Sciatic nerve (tissue), 2 donors: ENCODE results near the gene ABCG8. TPM values are rescaled to one million over a fixed set of nuclear protein-coding genes. Genes with fewer than 3 reads are reported as not detected.

Experiments
- ATAC-seq: fragments of 200-7000 bp; cut with Tn5 transposase; one replicate; pipeline ENCODE4 v1.9.1; 2020; ENCODE audit warnings: mild to moderate bottlenecking, moderate library complexity
- DNase-seq: peaks from one replicate; pipeline ENCODE4 v3.0.0-alpha.2; 2020; ENCODE audit warnings: low spot score
- intact Hi-C: fragments of 100-400 bp; cut with DNase I; formaldehyde crosslinking; loops from one replicate; pipeline ENCODE4 v1.14.2; 2022
- total RNA-seq: library from RNA; stranded (reverse); fragmentation: NEBNext Ultra II Directional; extraction: Animal tissue kit (Norgen Biotek cat#: 25700); gene quantifications from one replicate; pipeline ENCODE4 v1.2.1, GENCODE V29; 2021
- donor health status: DM: no; HTN: no; CAD: no.
- donor health status: DM: no; HTN: no; CAD: no.

Gene ABCG8
- total RNA-seq, 1 donor from 2014 or later: not detected

DNA sequence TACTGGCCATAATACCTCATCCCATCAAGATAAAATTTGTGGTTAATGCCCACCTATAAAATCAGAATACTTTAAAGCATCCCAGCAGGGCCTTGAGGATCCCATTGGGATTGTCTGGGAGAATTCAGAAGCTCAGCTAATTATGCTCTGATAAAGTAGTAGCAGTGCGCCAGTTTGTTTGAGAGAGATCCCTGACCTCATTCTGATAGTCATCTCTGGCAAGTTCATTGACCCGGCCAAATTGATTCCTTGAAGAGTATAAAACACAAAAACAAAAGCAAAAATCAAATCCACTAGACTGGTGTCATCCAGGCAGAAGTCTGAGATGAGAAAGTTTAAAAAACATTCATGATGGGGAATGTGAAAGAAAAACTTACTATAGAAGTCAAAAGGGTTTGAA, 14.3 kb upstream of the ABCG8 start:
- intact Hi-C loops: no loop called here
- DNase-seq (no peak), ATAC-seq (no peak)

DNA sequence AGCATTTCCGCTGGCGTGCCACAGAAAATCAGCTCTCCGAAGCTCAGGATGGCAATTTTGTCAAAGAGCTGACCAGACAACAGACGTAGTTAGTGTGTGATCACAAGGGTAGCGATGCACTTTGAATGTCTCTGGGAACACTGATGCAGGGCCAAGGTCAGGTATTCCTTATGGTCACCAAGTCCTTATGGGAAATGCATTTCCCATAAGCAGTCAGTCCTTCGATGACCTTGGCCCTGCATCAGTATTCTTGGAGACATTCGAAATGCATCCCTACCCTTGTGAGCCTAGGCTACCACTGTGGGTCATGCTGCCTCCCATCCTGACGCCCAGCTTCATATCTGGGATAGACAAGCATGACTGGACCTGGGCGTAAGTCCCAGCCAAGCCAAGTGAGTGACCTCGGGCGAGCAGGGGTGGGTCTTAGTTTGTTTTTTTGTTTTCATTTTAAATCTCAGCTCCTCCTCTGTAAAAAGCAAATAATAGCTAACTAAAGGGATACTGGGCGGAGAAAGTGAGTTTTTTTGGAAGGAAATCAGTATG, 13.7 kb upstream of the ABCG8 start:
- intact Hi-C loops: no loop called here
- no peak for DNase-seq
- no peak for ATAC-seq

DNA sequence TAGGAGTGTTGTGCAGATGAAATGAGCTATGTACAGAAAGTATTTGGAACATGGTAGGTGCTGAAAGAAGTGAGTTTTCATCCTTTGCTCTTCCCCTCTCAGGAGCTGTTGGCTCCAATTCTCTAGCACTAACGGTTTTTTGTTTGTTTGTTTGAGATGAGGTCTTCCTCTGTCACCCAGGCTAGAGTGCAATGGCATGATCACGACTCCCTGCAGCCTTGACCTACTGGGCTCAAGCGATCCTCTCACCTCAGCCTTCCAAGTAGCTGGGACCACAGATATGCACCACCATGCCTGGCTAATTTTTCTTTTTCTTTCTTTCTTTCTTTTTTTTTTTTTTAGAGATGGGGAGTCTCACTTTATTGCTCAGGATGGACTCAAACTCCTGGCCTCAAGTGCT, 12.9 kb upstream of the ABCG8 start:
- no peak for ATAC-seq
- DNase-seq: no peak
- intact Hi-C loops: no loop called here

DNA sequence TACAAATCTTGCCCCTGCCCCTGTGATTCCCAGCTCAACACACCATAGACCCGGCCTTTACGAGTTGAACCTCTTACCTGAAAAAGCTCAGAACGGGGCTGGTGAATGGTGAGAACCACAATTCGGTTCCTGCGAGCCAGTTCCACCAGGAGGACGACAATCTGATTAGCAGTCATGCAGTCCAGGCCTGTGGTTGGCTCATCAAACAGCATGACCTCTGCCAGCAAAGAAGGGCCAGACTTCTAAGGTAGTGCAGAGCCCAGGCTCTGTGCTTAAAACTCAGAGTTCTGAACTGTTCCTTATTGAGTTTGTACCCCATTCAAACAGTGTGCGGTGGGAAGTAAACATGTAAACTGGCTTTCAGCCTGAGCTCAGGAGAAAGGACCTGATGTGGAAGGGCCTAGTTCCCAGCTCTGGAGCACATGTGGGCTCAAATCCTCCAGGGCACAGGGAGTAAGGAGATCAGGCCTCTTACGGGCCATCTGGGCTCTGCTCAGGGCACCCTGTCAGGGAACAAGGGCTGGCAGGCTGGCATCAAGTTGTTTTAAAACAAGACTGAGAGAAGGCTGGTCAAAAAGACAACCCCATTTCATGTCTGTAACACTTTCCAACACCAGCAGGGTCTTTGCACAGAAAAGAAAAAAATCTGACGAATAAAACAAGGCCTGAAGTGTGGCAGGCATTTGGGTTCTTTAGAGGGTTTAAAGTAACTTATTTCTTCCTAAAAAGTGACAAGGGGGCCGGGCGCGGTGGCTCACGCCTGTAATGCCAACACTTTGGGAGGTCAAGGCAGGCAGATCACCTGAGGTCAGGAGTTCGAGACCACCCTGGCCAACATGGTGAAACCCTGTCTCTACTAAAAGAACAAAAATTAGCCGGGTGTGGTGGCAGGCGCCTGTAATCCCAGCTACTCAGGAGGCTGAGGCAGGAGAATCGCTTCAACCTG, 12.2 kb upstream of the ABCG8 start:
- no peak for DNase-seq
- ATAC-seq: no peak
- intact Hi-C loops: no loop called here

DNA sequence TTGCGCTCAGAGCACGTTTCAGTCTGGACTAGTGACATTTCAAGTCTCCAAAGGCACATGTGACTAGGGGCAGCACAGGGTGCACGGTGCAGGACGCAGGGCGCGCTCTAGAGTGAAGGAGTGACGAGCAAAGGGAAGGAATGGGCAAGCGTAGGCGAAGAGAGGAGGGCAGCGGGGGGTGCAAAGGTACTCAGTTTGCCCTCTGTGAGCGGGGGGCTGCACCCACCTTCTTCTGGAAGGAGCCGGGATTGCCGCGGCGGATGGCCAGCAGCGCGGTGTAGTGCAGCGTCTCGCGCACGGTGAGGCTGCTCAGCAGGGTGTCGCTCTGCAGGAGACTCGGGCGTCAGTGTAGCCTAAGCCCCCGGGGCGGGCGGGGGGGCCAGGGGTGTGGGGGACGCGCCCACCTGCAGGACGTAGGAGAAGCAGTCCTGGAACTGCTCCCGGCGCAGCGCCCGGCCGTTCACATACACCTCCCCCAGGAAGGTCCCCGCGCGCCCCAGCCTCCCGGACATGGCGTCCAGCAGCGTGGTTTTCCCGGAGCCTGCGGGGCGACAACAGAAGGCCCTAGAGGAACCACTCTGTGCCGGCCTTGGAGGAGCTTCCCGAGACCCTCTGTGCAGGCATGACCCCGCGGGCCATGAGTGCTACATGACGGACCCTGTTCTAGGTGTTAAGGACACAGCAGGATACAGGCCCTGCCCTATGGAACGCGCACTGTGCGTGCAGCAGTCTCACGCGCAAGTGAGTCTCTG, 7.1 kb upstream of the ABCG8 start:
- ATAC-seq (peak; percentile 30), DNase-seq (no peak)
- intact Hi-C loops: no loop called here

DNA sequence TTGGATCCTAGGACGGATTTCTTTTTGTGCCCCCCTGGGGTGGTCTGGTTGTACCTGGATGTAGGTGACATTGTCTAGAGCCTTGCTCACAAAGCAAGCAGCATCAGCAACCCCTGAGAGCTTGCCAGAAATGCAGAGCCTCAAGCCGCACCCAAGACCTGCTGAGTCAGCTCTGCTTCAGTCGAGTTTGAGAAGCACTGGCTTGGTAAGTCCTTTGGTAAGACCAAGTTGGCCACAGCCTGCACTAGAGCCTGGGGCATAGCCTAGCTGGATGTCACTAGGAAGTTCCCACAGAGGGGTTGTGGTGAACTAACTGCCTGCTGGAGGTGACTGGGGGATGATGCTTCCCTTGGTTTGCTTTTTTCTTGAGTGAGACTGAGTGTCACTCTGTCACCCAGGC, 6.3 kb upstream of the ABCG8 start:
- no peak for DNase-seq
- intact Hi-C loops: no loop called here

DNA sequence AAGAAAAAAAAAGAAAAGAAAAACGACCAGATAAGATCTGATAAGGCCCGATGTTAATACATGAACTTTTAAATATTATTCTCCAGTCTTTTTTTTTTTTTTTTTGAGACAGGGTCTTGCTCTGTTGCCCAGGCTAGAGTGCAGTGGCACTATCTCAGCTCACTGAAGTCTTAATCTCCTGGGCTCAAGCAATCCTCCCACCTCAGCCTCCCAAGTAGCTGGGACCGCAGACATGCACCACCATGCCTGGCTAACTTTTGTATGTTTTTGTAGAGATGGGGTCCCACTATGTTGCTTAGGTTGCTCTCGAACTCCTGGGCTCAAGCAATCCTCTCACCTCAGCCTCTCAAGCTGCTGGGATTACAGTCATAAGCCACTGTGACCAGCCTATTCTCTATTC, 1.7 kb upstream of the ABCG8 start:
- intact Hi-C loops: no loop called here
- DNase-seq (no peak), ATAC-seq (no peak)

More for the DNA sequence above, 6.3 kb upstream of the ABCG8 start:
- ATAC-seq: no peak

DNA sequence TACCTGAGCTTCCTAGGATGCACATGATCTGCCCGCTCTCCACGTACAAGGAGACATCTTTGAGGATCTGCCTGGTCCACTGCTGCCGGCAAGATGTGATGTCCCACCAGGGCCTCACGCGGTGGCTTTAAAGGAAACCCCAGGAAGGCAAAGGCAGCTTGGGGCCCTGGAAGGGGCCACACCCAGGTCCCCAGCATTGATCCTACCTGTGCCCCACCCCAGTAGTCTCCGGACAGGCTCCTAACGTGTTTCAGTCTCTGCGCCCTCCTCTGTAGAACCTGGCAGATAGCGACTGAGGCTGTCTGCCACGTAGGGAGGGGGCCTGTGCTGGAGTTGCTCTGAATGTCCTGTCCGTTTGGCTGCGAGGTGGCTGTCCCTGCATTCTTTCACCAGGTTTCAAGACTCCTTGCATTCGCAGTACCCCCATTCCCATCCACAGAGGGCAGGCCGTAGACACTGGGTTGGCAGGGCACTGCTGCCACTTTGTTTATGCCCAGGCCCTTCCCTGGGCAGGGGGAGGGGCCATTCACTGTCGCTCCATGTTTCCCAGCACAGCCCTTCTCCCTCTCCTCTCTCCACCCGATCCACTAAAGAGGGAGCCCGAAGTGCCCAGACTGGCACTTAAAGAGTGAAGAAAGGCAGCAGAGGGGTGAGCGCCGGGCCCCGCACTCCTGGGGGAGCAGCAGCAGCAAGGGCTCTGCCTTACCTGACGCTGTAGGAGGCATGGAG, 776 bp upstream of the ABCG8 start:
- ATAC-seq (no peak), DNase-seq (no peak)
- intact Hi-C loops: no loop called here

DNA sequence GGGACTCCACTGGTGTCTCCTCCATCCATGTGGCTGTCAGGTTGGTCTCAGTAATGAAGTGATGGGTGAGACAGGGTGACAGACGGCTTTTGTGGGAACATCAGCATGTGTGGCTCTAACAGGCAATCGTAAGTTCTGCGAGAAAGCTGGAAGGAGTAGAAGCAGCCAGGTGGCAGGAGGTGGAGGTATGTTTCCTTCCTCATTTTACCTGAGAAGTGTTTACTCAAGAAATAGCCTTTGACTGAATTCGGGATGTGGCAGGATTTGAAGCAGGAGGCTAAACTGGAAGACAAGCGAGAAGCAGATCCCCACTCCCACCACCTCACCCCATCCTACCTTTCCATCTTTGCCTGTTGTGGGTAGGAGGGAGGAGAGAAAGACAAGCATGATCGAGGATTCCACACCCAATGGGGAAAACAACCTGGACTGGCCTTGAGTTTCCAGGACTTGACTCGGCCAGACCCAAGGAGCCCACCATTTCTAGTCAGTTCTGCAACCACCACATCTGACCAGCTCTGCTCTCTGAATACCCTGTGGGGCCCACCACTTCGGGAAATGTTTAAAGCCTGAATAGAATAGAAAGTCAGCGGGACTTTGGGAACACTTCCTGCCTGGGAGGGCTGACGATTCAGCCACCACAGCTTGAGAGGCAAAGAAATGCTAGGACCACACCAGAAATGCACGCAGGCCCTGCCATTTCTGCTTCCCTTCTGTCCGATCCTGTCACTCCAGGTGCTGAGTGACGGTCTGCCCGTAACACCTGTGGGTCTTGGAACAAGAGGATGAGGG, 1.2 kb downstream of the ABCG8 start:
- DNase-seq (no peak), ATAC-seq (no peak)
- intact Hi-C loops: no loop called here

DNA sequence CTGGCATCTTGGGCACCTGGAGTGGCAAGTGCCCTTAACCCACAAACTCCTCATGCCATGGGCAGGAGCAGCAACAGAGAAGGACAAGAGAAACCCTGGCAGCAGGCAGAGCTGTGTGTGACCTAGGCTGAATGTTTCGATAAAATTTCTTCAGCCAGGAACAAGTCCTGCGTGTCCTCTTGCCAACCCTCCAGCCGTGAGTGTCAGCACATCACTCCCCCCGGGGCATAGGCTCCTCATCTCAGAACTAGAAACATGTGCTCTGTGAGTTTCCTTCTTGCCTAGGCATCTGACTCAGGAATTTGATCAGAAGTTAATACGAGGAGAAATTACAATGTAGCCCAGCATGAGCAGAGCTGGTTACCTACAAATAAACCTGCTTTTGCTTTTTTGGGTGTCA, 2.2 kb downstream of the ABCG8 start:
- intact Hi-C loops: no loop called here
- ATAC-seq: no peak
- no peak for DNase-seq

DNA sequence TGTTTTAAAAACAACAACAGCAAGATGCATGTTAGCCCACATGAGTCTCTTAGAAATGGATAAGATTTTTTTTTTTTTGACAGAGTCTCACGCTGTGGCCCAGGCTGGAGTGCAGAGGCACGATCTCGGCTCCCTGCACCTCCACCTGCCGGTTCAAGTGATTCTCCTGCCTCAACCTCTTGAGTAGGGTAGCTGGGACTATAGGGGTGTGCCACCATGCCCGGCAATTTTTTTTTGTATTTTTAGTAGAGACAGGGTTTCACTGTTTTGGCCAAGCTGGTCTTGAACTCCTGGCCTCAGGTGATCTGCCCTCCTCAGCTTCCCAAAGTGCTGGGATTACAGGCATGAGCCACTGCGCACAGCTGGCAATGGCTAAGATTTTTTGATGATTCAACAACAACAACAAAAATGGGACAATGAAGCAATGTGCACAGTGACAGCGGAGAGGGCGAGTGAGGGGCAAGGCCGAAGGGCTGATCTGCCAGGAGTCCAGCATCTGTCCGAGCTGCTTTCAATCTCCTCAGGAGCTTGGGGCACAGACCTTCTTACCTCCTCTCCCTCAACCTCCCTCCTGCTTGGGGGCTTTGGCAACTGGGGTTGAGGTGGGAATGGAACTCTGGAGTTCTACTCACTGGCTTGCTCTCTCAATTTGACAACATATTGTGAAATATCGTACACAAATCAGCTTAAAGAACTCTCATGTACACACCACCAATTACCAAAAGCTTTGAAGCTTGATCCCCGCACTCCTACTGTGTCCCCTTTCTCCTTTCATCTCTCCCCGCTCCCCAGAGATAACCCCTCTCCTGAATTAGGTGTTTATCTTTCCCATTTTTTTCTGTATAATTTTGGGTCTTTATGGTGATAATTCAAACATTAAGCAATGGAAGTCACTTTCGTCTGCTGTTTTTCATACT, 3.4 kb downstream of the ABCG8 start:
- intact Hi-C loops: no loop called here
- DNase-seq (no peak), ATAC-seq (no peak)

DNA sequence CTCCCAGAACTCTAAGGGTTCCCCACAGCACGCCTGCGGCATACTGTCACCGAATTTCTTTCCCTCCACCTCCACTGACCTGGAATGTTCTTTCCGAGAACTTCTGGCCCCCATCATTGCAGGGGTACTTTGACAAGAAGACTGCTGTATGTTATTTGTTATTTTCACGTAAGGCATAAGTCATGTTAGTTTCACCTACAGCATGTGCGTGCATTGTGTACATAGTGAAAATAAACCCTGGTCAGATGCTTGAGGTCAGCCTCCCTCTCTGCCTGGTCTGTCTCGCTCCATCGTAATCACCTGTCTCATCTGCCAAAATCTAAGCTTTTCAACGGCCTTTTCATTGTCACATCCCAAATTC, 4.1 kb downstream of the ABCG8 start:
- DNase-seq: no peak
- ATAC-seq: no peak
- intact Hi-C loops: no loop called here

DNA sequence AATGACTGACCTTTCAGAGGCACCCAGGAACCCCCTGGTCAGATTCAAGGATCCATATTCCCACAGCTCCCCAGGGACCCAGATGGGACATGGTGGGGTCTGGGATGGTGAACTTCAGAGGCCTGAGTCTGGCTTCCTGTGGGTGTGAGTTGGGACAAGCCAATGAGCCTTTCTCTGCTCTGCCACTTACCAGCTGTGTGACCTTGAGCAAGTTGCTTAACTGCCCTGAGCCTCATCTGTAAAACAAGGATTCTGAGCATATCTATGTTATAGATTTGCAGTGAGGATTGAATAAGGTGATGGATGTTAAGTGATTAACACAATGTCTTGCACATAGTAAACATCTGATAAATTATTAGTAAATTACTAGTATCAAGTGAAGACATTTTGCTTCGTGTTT, 6.4 kb downstream of the ABCG8 start:
- DNase-seq (no peak), ATAC-seq (no peak)
- intact Hi-C loops: no loop called here

DNA sequence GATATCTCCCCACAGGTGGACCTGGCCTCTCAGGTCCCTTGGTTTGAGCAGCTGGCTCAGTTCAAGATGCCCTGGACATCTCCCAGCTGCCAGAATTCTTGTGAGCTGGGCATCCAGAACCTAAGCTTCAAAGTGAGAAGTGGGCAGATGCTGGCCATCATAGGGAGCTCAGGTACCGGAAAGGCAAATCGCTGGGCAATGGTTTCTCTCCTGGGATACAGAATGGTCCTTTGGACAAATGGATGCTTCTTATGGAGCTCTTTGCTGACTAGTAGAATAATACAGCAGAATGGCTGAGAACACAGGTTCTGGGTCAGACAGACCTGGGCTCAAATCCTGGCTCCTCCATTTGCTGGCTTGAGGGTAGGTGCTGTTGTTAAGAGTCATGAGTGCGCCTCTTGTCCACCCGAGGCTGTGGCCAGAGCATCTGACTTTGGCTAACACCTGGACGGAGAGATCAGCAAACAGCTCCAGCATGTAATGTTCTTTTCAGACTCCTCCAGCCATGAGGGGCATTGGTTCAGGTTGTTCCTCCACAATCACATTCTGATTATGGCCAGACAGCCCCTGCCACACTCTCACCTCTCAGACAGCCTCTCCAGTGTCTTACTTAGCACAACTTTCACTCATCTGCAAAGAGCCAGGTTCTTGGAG, 7.5 kb downstream of the ABCG8 start:
- intact Hi-C loops: no loop called here
- ATAC-seq: no peak

DNA sequence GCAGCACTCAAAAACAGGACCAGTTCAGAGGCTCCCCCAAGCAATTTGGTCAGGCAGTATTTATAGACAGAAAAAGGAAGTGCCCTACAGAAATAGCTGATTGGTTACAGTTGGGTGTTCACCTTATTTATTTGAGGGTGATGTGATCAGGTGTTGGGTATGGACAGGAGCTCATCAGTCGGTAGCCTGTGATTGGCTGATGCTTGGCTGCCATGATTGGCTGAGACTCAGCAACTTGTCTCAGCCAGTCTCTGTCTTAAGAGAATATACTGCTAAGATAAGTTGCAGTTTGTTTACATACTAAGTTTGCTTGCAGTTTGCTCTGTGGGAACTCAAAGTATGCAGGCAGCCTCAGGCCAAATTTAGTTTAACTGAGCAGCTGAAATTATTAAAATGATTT, 9.4 kb downstream of the ABCG8 start:
- intact Hi-C loops: no loop called here
- DNase-seq: no peak
- ATAC-seq: no peak

More for the DNA sequence above, 7.5 kb downstream of the ABCG8 start:
- DNase-seq: no peak

DNA sequence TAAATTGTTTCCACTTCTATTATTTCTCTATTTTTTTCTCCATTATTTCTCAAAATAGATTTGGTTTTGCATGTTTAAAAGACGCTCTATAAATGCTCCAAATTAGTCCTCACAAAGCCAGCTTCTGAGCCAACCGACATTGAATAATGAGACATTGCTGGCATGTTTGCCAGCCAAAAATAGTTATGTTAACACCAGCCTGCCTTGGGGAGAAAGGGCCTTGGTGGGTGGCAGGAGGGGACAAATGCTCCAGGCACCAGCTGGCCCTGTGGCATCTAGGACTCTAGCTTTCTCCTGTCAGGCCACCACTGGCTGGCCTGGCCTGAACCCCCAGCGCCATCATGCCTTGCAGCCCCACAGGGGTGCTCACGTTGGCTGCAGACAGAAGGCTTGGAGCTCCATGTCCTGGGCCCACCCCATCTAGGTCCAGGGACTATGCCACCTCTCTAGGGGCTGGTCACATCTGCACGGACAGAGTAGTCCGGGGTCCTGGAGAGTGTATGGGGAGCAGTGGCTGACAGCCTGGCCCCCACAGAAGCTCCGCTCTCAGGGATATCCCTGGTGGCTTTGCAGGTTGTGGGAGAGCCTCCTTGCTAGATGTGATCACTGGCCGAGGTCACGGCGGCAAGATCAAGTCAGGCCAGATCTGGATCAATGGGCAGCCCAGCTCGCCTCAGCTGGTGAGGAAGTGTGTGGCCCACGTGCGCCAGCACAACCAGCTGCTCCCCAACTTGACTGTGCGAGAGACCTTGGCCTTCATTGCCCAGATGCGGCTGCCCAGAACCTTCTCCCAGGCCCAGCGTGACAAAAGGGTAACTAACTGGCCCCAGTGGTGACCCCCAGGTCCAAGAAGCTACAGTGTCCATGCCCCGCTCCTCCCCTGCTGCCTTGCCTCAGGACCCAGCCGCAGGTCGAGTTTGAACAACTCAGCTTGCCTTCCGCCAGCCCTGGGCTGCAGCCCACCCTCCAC, 12.5 kb downstream of the ABCG8 start:
- intact Hi-C loops: no loop called here
- ATAC-seq: no peak

More for the DNA sequence above, 12.5 kb downstream of the ABCG8 start:
- no peak for DNase-seq
